Caco-2 (cell line): Measurements from ENCODE around the gene TOR2A. TPM values are rescaled to one million over a fixed set of nuclear protein-coding genes. Genes with fewer than 3 reads are reported as not detected.
"Not testable (repeated sequence)": the region's sequence is repeated elsewhere in the genome, so short reads cannot be mapped to it uniquely, and the experiment has no call there.

ENCODE experiments used
- BruUV-seq: library from RNA; stranded (reverse); fragments of 400-500 nt; replicated peaks from 2 replicates; lab custom pipeline; 2021; lab: Mats Ljungman, UMichigan
- CTCF ChIA-PET: fragments of 300-600 bp; sonication (Branson Sonifier 250); formaldehyde crosslinking; loops from one replicate; lab custom pipeline; 2022; ENCODE audit warnings: antibody characterized with exemption; lab: Charles Lee
- POLR2A ChIA-PET: fragments of 300-600 bp; sonication (Branson Sonifier 250); formaldehyde crosslinking; loops from one replicate; lab custom pipeline; 2022; ENCODE audit warnings: antibody characterized with exemption; lab: Charles Lee
- DNase-seq, 2 experiments: peaks; one replicate each; pipeline versions ENCODE4 v3.0.0 to v3.0.0-alpha.2; 2020 to 2022
- H3K27me3 ChIP-seq: replicated peaks from 2 replicates; pipeline ENCODE4 v1.6.0; 2011; ENCODE audit warnings: low read length; ENCODE audit not compliant: control insufficient read depth, insufficient read depth
- H3K36me3 ChIP-seq: 2 replicates; pipeline ENCODE4 v1.5.1; 2011; ENCODE audit warnings: low read length; ENCODE audit not compliant: control insufficient read depth, insufficient read depth
- H3K4me1 ChIP-seq: fragments of 250-450 bp; sonication (Bioruptor Pico); 2 replicates; pipeline ENCODE4 v1.5.1; 2020; ENCODE audit warnings: mild to moderate bottlenecking
- H3K4me3 ChIP-seq: 2 replicates; pipeline ENCODE4 v1.5.1; 2011; ENCODE audit warnings: low read depth, mild to moderate bottlenecking, control low read depth, low read length
- H3K9me3 ChIP-seq: fragments of 250-450 bp; sonication (Bioruptor Pico); 2 replicates; pipeline ENCODE4 v1.5.1; 2020; ENCODE audit warnings: mild to moderate bottlenecking, moderate library complexity
- H3K27ac Mint-ChIP-seq: one replicate; pipeline ENCODE4 v1.8.0; 2022; ENCODE audit warnings: mixed read lengths; ENCODE audit not compliant: unreplicated experiment
- H3K27me3 Mint-ChIP-seq: one replicate; pipeline ENCODE4 v1.8.0; 2022; ENCODE audit warnings: mixed read lengths; ENCODE audit not compliant: insufficient read depth, unreplicated experiment
- H3K36me3 Mint-ChIP-seq: one replicate; pipeline ENCODE4 v1.8.0; 2022; ENCODE audit warnings: mild to moderate bottlenecking, mixed read lengths; ENCODE audit not compliant: insufficient read depth, unreplicated experiment
- H3K4me1 Mint-ChIP-seq: one replicate; pipeline ENCODE4 v1.8.0; 2022; ENCODE audit warnings: low read depth, mixed read lengths; ENCODE audit not compliant: unreplicated experiment
- H3K4me3 Mint-ChIP-seq: one replicate; pipeline ENCODE4 v1.8.0; 2022; ENCODE audit warnings: mild to moderate bottlenecking, moderate library complexity, mixed read lengths; ENCODE audit not compliant: unreplicated experiment
- H3K9me3 Mint-ChIP-seq: one replicate; pipeline ENCODE4 v1.8.0; 2022; ENCODE audit warnings: mixed read lengths; ENCODE audit not compliant: unreplicated experiment
- intact Hi-C: fragments of 100-400 bp; cut with micrococcal nuclease; formaldehyde crosslinking; loops from one replicate; pipeline ENCODE4 v1.10.0; 2022; ENCODE audit not compliant: unreplicated experiment
- total RNA-seq: library from RNA; stranded (reverse); gene quantifications from 2 replicates; pipeline ENCODE4 v1.2.3, GENCODE V29; 2022
- TF ChIP-seq, protein P1 (sequence below), 2 experiments: fragments of 200-600 bp in 1 of 2; IDR thresholded peaks; 1 replicate in 1 of 2; 2 replicates in 1 of 2; pipeline versions ENCODE4 v1.5.1 to v1.8.0; 2011 to 2022; ENCODE audit warnings: antibody characterized with exemption in 1 of 2, control low read depth in 1 of 2, inconsistent platforms in 1 of 2, low read depth in 1 of 2, low read length in 1 of 2, mild to moderate bottlenecking in 1 of 2, moderate library complexity in 1 of 2; ENCODE audit not compliant: insufficient read depth in 1 of 2, severe bottlenecking in 1 of 2, unreplicated experiment in 1 of 2

Gene TOR2A
- total RNA-seq, 1 experiment from 2014 or later = 12.9 TPM

DNA sequence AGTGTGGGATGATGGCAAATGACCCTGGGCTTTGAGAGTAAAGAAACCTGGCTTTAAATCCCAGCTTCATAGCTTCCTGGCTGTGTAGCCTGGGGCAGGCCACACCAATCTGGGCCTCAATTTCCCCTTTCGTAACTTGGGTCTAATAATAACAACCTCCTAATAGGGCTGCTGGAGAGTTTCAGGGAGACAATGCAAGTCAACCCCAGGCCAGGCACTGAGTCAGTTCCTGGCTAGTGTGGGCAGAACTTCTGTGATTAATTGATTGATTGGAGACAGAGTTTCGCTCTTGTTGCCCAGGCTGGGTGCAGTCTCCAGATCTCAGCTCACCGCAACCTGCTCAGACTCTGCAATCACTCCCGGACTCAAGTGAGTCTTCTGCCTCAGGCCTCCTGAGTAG lies 46.7 kb upstream of the TOR2A start:
- no peaks in the 10 kb centered on the region for H3K9me3 ChIP-seq
- no TSS peak for BruUV-seq
- ChIA-PET CTCF (no interaction called here), POLR2A (no interaction called here)
- no peaks in the 10 kb centered on the region for H3K36me3 ChIP-seq
- Mint-ChIP-seq H3K4me3 (no peak overlapping the region), H3K36me3 (peaks cover 11% of the 10 kb centered on the region), H3K27me3 (no peaks in the 10 kb centered on the region), H3K4me1 (no peaks in the 10 kb centered on the region), H3K9me3 (no peaks in the 10 kb centered on the region), H3K27ac (no peak overlapping the region)
- no peak overlapping the region for H3K4me3 ChIP-seq
- intact Hi-C loops = loop anchor here (10.0 kb wide), 1 partner anchor 277 kb away; no protein-coding TSS in a partner anchor
- no peaks in the 10 kb centered on the region for H3K4me1 ChIP-seq
- no peak for DNase-seq
- TF ChIP-seq, protein P1, sequence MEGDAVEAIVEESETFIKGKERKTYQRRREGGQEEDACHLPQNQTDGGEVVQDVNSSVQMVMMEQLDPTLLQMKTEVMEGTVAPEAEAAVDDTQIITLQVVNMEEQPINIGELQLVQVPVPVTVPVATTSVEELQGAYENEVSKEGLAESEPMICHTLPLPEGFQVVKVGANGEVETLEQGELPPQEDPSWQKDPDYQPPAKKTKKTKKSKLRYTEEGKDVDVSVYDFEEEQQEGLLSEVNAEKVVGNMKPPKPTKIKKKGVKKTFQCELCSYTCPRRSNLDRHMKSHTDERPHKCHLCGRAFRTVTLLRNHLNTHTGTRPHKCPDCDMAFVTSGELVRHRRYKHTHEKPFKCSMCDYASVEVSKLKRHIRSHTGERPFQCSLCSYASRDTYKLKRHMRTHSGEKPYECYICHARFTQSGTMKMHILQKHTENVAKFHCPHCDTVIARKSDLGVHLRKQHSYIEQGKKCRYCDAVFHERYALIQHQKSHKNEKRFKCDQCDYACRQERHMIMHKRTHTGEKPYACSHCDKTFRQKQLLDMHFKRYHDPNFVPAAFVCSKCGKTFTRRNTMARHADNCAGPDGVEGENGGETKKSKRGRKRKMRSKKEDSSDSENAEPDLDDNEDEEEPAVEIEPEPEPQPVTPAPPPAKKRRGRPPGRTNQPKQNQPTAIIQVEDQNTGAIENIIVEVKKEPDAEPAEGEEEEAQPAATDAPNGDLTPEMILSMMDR (IDR thresholded peaks at IDR 0.05; ENCODE audit: insufficient read depth in 1 of 2, low read depth in 1 of 2, low read length in 1 of 2, severe bottlenecking in 1 of 2, unreplicated experiment in 1 of 2) = no peak
- no peaks in the 10 kb centered on the region for H3K27me3 ChIP-seq

DNA sequence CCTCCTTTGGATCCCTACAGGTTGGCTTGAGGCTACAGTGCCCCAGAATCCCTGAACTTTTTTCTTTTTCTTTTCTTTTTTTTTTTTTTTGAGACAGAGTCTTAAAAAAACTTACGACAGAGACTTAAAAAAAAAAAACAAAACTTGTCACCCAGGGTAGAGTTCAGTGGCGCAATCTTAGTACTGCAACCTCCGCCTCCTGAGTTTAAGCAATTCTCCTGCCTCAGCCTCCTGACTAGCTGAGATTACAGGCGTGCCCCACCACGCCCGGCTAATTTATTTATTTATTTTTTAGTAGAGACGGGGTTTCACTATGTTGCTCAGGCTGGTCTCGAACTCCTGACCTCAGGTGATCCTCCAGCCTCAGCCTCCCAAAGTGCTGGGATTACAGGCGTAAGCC lies 45.8 kb upstream of the TOR2A start:
- POLR2A ChIA-PET = interaction anchor here (0.7 kb wide), 2 partner anchors 11 to 50 kb away, joined by 6 to 14 read pairs; no protein-coding TSS in a partner anchor

DNA sequence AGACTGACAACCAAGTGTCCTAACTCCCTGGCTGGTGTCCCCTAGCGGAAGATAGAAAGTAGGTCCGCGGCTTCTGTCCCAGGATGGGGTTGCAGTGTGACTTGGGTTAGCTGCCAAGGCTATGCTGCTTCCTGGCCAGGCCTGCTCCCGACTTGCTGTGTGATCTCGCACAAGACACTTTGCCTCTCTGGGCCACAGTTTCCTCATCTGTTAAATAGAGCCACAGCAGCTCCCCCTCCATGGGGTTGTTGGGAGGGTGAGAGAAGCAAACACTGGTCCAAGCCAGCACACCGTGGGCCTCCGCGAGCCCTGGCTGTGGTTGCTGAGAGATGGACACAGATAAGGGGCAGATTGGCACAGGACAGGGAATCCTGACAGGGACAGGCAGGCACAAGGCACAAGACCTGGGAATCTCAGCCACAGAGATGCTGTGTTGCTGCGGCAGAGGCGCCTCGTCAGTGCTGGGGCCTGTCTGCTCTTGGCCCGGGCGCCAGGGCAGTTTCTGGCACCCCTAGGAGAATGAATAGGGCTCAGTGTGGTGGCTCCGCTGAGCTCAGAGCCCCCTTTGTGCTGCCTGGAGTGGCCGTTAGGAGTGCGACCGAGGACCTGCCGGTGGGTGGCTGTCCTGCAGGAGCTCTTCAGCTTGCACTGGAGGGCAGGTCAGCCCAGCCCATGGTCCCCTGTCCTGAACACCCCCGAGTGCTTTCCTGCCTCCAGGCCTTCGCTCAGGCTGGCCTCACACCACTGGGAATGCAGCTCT lies 45.2 kb upstream of the TOR2A start:
- no peaks in the 10 kb centered on the region for H3K9me3 ChIP-seq
- TF ChIP-seq, protein P1 (IDR thresholded peaks at IDR 0.05; ENCODE audit: insufficient read depth in 1 of 2, low read depth in 1 of 2, low read length in 1 of 2, severe bottlenecking in 1 of 2, unreplicated experiment in 1 of 2) = no peak
- Mint-ChIP-seq H3K4me1 (no peaks in the 10 kb centered on the region), H3K9me3 (no peaks in the 10 kb centered on the region), H3K4me3 (no peak overlapping the region), H3K36me3 (no peaks in the 10 kb centered on the region), H3K27ac (no peak overlapping the region), H3K27me3 (no peaks in the 10 kb centered on the region)
- CTCF ChIA-PET = interaction anchor here (0.5 to 0.9 kb wide), 4 partner anchors 9 to 536 kb away, joined by 3 to 9 read pairs (median 3); no protein-coding TSS in a partner anchor
- no peaks in the 10 kb centered on the region for H3K4me1 ChIP-seq
- no peak overlapping the region for H3K4me3 ChIP-seq
- intact Hi-C loops = loop anchor here (10.0 kb wide), 1 partner anchor 276 kb away; no protein-coding TSS in a partner anchor
- H3K27me3 ChIP-seq = no peaks in the 10 kb centered on the region
- no TSS peak for BruUV-seq
- H3K36me3 ChIP-seq = no peaks in the 10 kb centered on the region
- DNase-seq = no peak
- POLR2A ChIA-PET = interaction anchor here (0.7 kb wide), 2 partner anchors 12 to 51 kb away, joined by 6 to 14 read pairs; no protein-coding TSS in a partner anchor

More for the DNA sequence above, 45.8 kb upstream of the TOR2A start:
- not testable (repeated sequence) for H3K4me3 ChIP-seq, H3K9me3 Mint-ChIP-seq, H3K27ac Mint-ChIP-seq, H3K36me3 Mint-ChIP-seq, BruUV-seq, H3K4me1 Mint-ChIP-seq, H3K27me3 Mint-ChIP-seq, H3K27me3 ChIP-seq, H3K36me3 ChIP-seq, H3K9me3 ChIP-seq, H3K4me3 Mint-ChIP-seq, DNase-seq, H3K4me1 ChIP-seq
- intact Hi-C loops = loop anchor here (10.0 kb wide), 1 partner anchor 276 kb away; no protein-coding TSS in a partner anchor
- CTCF ChIA-PET = interaction anchor here (0.6 to 0.9 kb wide), 3 partner anchors 10 to 536 kb away, joined by 3 to 9 read pairs (median 3); no protein-coding TSS in a partner anchor
